Measurements from ENCODE around the gene NCKAP5.

GRCh38 chr2:133077269-133077822 is 490.9 kb downstream of the NCKAP5 start:
- TF ChIP-seq CTCF (IDR thresholded peaks at IDR 0.05; ENCODE audit: insufficient read depth, low read length) (no peak), REST (IDR thresholded peaks at IDR 0.05; ENCODE audit: insufficient replicate concordance, low read depth) (no peak), POLR2AphosphoS5 (IDR thresholded peaks at IDR 0.05; ENCODE audit: low read depth) (no peak)

All from HL-60 (cell line).